Measurements from ENCODE around the gene GABRG3.

The GABRG3 gene

DNA sequence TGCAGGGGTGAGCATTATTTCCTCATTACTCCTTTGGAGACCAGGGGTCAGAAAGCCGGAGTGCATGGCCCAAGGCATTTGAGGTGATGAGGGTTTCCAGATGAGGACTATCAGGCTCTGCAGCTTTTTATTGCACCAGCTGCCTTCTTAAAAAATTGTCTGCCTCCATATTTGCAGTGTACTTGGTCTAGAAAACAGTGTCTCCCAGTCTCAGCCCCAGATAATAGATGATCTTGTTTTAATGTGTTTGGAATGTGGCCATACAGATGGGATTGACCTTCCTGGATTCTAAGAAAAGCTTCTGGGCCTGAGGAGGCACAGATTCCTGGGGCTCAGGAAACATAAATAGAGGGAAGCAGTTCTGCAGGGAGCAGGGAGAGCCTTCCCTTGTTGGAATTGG is 123.3 kb downstream of the GABRG3 start:
- in situ Hi-C loops (cut with MboI; ENCODE audit: low sequenced_read_pairs): no loop called here

DNA sequence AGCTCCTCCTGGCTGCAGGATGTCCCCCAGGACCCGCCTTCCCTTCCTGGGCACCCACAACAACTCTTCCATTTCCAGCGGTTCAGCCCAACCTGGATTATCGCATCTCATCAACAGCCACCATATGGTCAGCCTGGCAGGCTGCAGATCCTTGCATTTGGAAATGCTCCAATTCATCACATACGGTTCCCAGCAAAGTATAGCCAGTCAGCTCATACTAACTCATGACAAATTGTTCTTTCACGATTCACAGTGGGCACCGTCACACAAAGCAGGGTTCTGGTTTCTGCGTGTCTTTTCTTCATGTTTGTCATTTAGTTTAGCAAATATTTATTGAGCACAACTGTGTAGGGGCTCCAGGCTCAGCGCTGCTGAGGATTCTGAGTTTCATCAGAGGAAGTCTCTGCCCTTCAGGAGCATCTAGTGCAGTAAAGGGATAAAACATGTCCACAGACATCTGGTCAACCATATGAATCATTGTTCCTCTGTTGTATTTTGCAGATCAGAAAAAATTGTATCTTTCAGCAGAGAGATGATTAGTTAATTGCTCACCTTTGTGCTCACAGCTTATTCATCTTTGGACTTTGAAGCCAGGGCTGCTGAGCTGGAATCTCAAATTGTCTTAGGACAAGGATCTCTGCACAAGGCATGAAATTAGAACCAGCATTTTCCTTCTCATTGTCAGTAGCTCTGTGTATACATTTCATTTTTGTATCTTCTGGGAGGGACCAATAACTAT is 125.1 kb downstream of the GABRG3 start:
- in situ Hi-C loops (cut with MboI; ENCODE audit: low sequenced_read_pairs): no loop called here

DNA sequence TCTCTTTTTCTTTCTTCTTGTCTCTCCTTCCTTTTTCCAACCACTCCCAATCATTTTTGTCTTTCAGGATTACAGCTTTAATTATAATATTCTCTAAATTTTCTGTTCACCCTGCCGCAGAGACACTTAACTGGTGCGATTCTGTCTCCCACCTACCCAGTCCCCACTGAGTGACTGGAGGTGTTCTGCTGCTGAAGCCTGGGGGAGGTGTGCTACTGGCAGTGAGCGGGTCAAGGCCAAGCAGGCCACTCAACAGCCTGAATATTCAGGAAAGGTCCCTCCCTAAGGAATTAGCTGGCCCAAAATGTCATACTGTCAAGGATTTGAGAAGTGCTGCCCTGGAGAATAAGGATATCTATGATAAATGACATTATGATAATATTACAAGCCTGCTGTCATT is 126.5 kb downstream of the GABRG3 start:
- in situ Hi-C loops (cut with MboI; ENCODE audit: low sequenced_read_pairs): no loop called here

DNA sequence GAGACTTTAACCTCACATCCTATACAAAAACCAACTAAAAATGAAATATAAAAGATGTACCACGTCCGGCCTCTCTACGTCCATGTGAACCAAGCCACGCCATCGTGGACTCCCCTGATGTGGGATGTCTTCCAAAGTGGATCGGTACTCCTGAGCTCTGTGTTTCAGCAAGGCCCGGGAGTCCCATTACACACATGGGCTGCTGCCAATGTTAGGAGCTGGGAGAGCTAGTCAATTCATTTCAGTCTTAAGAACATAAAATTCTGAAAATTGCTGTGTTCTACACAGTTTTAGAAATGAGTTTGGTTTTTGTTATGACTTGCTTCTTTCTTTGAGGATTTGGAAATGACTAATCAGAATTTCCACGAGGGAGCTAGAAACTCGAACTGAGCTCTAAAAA is 131.0 kb downstream of the GABRG3 start:
- in situ Hi-C loops (cut with MboI; ENCODE audit: low sequenced_read_pairs): no loop called here

DNA sequence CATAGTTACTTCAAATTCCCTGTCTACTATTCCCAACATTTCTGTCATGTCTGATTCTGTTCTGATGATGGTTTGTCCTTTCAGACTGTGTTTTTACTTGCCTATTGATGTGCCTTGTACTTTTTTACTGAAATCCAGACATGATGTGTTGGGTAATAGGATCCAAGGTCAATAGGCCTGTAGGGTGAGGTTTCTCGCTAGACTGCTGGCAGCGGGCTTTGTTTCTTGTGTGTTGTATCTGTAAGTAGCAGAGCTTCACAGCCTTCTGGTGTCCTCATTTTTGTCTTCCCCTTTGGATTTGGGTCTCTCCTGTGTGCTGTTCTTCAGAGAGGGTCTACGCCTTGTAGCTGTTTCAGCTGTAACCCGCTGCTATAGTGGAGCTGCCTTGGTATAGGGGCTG is 140.3 kb downstream of the GABRG3 start:
- in situ Hi-C loops (cut with MboI; ENCODE audit: low sequenced_read_pairs): no loop called here

DNA sequence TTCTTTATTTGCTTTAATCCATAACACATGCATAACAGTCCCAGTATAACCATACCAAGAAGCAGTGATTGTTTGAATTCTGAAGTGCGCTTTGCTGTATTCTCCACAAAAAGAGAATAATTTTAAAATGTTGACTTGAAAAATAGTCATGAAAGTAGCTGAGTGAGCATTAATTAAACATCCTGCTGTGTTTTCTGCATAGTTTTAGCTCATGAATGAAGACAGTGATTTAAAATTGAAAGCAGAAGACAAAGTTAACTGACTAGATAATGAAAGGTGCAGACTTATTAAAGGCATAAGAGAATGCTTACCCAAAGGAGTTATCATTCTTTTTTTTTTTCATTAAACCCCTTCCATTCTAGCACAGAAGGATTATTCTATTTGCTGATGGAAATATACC is 143.5 kb downstream of the GABRG3 start:
- in situ Hi-C loops (cut with MboI; ENCODE audit: low sequenced_read_pairs): no loop called here

DNA sequence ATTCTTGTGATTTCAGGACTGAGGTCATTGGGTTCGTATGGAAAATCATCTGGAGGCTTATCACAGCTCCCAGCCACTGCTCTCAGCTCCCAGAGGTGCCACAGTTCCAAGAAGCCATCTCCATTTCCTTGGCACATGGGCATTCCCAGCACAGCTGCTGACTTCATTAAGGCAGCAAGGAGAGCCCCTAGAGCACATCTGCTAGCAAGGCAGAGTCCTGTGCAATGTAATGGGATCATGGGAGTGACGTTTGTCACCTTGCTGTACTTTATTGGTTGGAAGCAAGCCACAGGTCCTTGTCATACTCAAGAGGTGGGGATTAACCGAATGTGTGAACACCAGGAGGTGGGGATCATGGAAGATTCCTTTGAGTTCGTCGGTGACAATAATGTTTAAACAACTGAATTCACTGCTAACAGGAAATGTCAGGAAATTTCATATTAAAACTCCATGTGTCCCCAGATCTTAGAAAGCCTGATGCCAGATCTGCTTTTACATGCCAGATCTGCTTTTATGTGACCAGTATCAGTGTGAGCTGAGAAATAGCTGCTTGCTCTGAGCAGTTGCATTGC is 148.8 kb downstream of the GABRG3 start:
- in situ Hi-C loops (cut with MboI; ENCODE audit: low sequenced_read_pairs): no loop called here

DNA sequence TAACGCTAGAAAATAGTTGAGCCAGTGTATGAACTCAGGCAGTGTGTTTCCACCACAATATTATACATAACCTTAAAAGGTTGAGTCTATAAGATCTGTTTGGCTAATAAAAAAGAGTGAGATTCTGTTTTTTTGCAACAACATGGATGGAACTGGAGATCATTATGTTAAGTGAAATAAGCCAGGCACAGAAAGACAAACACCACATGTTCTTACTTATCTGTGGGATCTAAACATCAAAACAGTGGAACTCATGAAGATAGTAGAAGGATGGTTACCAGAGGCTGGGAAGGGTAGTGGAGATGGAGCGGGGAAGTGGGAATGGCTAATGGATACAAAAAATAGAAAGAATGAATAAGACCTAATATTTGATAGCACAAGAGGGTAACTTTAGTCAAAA is 150.7 kb downstream of the GABRG3 start:
- in situ Hi-C loops (cut with MboI; ENCODE audit: low sequenced_read_pairs): no loop called here

DNA sequence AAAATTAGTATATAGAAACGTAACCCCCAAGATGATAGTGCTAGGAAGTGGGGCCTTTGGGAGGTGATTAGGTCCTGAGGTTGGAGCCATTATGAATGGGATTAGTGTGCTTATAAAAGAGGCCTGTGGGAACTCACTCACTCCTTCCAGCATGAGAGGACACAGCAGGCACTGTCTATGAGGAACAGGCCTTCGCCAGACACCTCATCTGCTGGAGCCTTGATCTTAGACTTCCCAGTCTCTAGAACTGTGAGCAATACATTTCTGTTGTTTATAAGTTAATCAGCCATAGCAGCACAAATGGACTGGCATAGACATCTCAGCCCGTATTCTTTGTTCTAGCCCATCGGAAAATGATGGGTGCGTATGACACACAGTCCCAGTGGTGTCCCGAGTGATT is 152.3 kb downstream of the GABRG3 start:
- in situ Hi-C loops (cut with MboI; ENCODE audit: low sequenced_read_pairs): no loop called here

DNA sequence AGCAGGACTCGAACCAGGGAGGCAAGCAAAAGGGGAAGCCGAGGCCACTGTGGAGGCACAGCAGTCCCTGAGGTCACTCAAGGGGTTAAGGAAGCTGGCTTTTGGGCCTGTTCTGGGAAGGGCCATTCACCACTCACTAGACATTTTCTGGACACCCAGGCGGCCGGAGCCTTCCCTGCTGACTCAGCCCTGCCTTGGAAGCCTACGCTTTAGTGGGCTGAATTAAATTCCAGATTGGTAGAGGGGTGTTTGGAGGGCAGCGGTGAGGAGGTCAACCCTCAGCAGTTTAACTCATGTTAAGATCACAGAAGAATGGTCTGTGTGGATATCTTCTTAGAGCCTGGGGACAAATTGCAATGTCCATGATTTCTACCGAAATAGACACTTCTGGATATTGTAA is 152.8 kb downstream of the GABRG3 start:
- in situ Hi-C loops (cut with MboI; ENCODE audit: low sequenced_read_pairs): no loop called here

DNA sequence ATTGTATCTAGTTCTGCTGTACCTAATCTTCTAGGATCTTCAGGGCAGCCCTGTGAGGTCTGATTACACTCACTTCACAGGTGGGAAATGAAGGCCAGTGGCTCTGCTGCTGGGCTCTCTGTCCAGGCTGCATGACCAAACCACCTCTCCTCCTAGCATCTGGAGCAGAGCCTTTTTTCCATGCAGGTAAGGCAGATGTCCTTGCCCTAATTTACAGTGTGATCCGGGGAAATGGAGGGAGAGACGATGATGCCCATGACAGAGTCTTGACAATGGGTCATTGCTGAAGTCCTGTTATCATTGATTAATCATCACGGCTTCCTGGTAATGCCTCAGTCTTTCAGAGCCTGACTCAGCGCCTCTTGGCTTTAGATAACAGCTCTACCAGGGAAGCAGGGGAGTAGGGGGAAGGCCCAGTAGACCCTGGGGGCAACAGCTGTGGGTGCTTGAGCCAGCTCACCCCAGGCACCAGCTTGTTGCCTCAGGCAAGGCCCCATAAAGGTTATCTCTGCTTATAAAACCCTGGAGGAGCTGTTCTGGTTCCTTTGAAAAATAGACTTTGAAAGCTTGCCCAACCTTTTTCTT is 153.4 kb downstream of the GABRG3 start:
- in situ Hi-C loops (cut with MboI; ENCODE audit: low sequenced_read_pairs): no loop called here

DNA sequence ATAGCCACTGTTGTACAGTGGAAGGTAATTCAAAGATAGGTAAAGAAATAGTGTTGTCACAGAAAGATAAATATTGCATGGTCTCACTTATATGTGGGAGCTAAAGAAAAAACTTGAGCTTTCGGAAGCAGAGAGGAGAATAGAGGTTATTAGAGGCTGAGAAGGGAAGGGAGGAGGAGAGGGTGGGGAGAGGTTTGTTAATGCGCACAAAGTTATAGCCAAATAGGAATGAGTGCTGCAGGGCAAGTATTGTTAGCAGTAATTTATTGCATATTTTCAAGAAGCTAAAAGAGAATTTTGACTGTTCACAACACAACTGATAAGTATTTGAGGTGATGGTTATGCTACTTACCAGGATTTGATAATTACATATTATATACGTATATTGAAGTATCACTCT is 154.2 kb downstream of the GABRG3 start:
- in situ Hi-C loops (cut with MboI; ENCODE audit: low sequenced_read_pairs): no loop called here

DNA sequence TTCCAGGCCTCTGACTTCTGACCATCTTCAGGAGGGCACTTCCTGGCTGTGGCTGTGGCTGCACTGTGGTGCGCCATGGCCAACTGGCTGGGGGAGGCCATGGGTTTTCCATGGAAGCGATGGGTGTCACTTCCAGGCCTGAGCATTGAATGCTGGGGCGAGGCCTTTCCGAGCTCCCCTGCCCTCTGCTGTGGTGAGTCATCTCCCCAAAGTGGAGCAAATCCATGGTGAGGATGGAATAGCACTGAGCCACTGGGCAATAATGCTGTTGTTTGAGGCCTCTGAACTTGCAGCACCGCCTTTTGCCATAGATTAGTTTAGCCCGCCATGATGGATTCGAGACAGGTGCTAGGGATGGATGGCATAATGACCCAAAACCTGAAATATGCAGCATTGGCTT is 155.5 kb downstream of the GABRG3 start:
- in situ Hi-C loops (cut with MboI; ENCODE audit: low sequenced_read_pairs): no loop called here

DNA sequence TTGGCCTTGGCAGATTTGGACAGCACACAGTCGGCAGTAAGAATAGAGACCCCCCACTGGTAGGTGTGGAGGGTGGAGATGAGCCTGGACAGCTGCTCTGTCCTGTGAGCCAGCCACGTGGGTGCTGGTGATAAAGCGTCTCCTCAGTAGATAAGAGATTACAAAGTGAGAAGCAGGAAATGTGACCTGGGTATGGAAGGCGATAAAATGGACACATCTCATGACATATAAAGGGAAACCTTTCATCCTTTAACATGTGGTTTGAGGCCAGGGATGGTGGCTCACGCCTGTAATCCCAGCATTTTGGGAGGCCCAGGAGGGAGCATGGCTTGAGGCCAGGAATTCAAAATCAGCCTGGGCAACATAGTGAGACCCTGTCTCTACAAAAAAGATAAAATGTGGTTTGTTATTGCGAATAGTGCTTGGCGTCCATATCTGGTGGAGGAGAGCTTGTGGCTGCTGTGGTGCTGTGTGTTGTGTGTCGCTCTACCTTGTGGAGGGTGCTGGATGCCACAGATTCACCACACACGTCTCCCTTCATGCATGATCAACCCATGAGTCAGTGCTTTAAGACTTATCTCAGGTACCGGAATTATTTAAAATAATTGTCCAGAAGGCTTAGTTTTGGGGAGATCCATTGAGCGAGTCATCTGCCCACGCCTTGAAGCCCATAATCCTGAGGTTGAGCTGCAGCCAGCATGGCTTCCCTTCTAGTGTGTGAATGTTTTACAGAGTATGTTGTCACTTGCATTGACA is 157.0 kb downstream of the GABRG3 start:
- in situ Hi-C loops (cut with MboI; ENCODE audit: low sequenced_read_pairs): no loop called here

DNA sequence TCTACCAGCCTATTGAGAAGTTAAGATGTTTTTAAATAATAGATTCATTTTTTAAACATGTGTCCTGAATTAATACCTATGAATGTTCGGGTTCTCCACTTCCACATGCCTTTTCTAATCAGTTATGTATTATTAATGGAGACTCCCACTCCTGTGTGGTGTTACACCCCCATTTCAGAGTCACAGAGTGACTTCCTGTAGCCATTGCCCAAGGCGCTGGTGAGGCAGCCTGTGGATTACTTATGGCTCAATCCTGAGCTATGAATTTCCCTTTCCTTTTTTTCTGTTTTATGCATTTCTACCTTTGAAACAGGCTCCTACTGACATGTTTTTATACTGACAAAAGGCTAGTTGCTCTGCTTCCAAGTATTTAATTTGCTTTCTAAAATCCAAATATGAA is 162.3 kb downstream of the GABRG3 start:
- in situ Hi-C loops (cut with MboI; ENCODE audit: low sequenced_read_pairs): no loop called here

DNA sequence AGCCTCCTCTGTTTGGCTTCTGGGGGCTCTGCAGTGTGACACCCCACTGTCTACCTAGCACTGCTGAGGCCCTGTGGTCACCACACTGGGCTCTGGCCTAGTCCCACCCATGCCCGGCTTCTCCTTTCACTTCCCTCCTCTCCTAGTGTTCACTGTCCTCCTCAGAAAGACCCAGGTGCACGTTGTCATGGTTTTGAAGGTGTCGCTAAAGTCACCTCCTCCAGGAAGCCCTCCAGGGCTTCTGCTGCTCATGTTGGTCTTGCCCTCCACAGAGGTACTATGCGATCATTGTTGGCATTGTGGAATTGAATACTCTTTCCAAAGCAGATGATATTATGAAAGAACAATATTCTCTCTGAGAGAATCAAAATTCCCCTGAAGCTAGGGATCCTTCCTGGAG is 163.5 kb downstream of the GABRG3 start:
- in situ Hi-C loops (cut with MboI; ENCODE audit: low sequenced_read_pairs): no loop called here

DNA sequence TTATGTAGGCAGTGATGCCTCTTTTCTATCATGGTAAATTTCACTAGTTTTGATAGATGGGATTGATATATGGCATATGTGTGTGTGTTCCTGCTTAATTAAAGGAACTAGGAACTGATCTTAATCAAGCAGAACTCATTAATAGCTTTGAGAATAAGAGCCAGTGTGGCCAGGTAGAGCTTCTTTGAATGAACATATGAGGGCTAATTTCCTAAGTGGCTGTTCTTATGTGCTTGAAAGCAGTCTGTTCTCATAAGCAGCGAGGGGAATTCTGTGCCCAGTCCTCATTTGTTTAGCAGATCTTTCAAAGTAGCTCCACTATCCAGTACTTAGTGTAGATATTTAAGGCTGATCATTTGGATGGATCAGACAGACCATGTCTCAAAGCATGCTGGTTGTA is 164.2 kb downstream of the GABRG3 start:
- in situ Hi-C loops (cut with MboI; ENCODE audit: low sequenced_read_pairs): no loop called here

DNA sequence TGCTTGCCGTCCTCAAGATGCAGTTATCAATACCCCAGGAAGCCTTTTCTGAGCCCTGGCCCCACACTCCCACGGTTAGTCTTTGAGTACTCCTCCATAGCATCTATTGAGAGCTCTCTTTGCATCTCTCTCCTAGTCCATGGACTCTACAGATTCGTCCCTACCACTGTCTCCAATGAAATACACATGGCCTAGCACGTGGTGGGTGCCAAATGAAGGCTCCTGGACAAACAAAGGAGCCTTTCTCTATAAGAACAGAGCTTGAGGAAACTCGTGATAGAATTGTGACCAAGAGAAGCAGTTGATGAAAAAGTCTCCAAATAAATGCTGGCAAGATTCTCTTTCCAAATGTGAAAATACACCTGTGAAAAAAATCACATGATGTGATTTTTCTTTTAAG is 166.1 kb downstream of the GABRG3 start:
- in situ Hi-C loops (cut with MboI; ENCODE audit: low sequenced_read_pairs): no loop called here

DNA sequence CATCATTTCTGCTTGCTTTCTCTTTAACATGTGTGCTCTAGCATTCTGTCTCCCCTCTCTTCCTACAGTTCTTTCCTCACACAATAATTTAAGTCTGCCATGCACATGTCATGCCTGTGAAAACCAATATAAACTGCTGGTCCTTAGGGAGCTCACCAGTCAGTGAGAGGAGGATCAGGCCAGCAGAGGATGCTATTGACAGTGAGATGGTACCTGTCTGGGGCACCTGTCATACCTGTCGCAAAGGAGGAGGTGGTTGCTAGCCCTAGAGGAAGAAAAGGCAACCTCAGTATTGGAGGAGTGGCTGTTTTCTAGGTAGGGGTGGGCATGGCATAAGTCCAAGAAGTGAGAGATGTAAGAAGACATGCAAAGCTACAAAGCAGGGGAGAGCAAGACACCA is 194.6 kb downstream of the GABRG3 start:
- in situ Hi-C loops (cut with MboI; ENCODE audit: low sequenced_read_pairs): no loop called here

DNA sequence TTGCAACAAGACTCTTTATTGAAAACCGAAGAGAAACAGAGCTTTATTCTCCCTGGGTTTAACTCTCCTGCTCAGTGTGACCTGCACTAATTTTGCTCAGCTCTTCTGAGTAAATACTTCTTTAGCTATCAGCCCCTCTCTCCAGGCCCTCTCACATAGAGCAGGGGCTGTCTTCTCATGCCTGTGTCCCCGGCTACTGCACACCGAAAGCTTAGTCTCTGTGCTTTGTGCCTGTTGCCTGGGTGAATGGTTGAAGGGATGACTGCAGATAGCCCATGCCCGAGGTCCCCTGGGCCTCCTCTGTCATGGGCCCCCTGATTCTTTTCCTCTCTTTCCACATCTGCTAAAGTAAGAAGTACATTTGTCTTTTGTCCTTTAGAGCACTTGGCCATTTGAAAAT is 195.9 kb downstream of the GABRG3 start:
- in situ Hi-C loops (cut with MboI; ENCODE audit: low sequenced_read_pairs): no loop called here

DNA sequence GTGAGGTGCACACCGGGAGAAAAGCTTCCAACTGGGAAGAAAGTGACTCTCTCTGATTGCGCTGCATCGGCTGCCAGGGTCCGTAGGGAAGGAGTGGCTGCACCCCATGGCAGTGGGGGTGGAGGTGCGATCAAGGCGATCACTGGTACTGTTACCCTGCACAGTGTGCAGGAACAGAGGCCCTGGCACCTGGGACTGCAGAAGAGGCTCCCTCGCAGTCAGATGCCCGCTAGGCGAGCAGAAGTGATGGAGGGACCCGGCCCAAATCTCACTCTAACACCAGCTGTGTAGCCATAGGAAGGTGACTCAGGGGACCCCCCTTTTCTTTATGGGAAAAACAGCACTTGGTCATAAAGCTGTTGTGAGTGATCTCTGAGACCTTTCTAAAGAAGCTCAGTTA is 196.8 kb downstream of the GABRG3 start:
- in situ Hi-C loops (cut with MboI; ENCODE audit: low sequenced_read_pairs): no loop called here

DNA sequence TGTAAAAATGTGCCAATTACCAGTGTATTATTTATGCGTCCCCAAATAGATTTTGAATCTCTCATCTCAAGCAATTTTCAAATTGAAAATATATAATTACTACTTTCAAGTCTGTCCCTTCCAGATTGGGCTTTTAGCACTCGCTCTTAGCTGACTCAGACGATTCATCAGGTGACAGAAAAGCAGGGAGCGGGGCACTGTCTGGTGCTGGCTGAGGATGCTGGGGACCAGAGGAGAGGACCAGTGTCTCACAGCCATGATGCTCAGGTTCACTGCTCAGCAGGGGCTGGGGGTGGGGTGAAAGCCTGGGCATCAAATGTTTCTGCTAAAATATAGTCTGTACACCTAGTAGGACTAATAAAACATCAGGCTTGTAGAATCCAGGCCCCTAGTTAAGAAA is 199.9 kb downstream of the GABRG3 start:
- in situ Hi-C loops (cut with MboI; ENCODE audit: low sequenced_read_pairs): no loop called here

All from hTERT RPE-1 (cell line).